ENCODE data around the gene ASIC2. TPM values are rescaled to one million over a fixed set of nuclear protein-coding genes. Genes with fewer than 3 reads are reported as not detected.

The ASIC2 gene
- total RNA-seq, 2 experiments from 2014 or later: not detected

- DNase-seq: no peak
- ChIA-PET POLR2A (no interaction called here), CTCF (no interaction called here)
- Mint-ChIP-seq H3K27me3 (no peaks in the 10 kb centered on the region), H3K27ac (no peak overlapping the region), H3K4me3 (no peak overlapping the region), H3K9me3 (no peaks in the 10 kb centered on the region), H3K36me3 (ENCODE audit: low read depth) (no peaks in the 10 kb centered on the region), H3K4me1 (no peaks in the 10 kb centered on the region)
These were observed 65.2 kb downstream of the ASIC2 start for GRCh38 chr17:33227911-33228310.

DNA sequence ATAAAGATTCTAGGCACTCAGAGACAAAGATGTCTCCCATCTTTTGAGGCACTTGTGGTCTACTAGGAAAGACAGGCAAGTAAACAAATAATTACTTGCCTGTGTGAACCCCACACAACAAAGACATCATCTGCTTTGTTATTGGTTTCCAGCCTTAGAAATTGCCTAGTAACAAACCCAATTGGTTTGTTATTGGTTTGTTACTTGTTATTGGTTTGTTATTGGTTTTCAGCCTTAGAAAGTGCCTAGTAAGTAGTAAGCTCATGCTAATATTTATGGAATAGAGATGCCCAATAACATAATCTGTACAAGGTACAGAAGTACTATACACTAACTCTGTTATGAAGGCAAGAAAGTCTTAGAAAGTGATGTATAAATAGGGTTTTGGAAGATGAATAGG lies 67.1 kb downstream of the ASIC2 start:
- DNase-seq: no peak
- Mint-ChIP-seq H3K36me3 (ENCODE audit: low read depth) (no peaks in the 10 kb centered on the region), H3K4me3 (no peak overlapping the region), H3K27ac (no peak overlapping the region), H3K9me3 (no peaks in the 10 kb centered on the region), H3K4me1 (no peaks in the 10 kb centered on the region), H3K27me3 (peaks cover 5% of the 10 kb centered on the region)
- CTCF ChIA-PET: no interaction called here
- POLR2A ChIA-PET: no interaction called here

GRCh38 chr17:33225509-33225908 lies 67.6 kb downstream of the ASIC2 start:
- peaks cover 5% of the 10 kb centered on the region for H3K27me3 Mint-ChIP-seq

GRCh38 chr17:33220036-33220435 lies 73.1 kb downstream of the ASIC2 start:
- H3K27ac Mint-ChIP-seq: no peak overlapping the region
- H3K36me3 Mint-ChIP-seq (ENCODE audit: low read depth): no peaks in the 10 kb centered on the region
- peaks cover 5% of the 10 kb centered on the region for H3K27me3 Mint-ChIP-seq
- H3K4me3 Mint-ChIP-seq: no peak overlapping the region
- no peak for DNase-seq
- ChIA-PET POLR2A (no interaction called here), CTCF (no interaction called here)
- no peaks in the 10 kb centered on the region for H3K4me1 Mint-ChIP-seq
- no peaks in the 10 kb centered on the region for H3K9me3 Mint-ChIP-seq

More at GRCh38 chr17:33225509-33225908, 67.6 kb downstream of the ASIC2 start:
- Mint-ChIP-seq H3K27ac (no peak overlapping the region), H3K4me1 (no peaks in the 10 kb centered on the region), H3K4me3 (no peak overlapping the region), H3K36me3 (ENCODE audit: low read depth) (no peaks in the 10 kb centered on the region), H3K9me3 (no peaks in the 10 kb centered on the region)
- POLR2A ChIA-PET: no interaction called here
- no peak for DNase-seq
- CTCF ChIA-PET: no interaction called here

DNA sequence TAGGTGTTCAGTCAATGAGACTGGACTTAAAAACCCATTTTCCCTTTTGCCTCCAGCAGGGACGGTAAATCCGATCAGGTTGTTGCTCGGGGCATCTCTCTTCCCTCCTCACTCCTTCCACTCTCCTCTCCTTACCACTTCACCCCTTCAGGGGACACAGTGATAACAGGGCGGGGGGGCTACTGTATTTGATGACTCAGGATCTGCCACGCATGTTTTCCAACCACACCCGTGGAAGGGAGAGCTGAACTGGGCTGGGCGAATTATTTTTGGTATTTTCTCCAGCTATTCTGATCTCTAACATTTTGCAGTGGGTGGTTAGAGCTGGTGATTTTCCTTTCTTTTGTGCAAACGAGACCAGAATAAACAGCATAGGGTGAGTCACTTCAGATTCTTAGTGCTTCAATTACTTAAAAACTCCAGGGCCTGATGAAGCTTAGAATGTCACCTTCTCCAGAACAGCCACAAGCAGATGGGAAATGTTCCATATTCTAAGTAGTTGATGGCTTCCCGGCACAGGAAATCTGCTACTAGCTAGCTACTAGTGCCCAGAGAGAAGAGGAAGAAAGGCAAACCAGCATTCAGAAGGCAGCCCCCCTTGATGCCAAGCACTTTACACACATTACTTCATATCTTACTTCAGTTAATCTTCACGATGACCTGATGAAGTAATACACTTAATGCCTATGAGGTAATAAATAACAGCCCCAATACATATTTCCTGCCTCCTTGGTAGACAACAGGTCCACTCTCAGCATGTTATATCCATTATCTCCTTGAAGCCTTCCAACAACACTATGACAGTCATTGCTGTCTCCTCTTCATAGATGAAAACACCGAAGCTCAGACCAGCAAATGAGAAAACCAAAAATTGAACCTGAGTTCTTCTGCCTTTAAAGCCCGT lies 74.1 kb downstream of the ASIC2 start:
- no peaks in the 10 kb centered on the region for H3K4me1 Mint-ChIP-seq
- H3K27me3 Mint-ChIP-seq: peaks cover 5% of the 10 kb centered on the region
- CTCF ChIA-PET: no interaction called here
- H3K9me3 Mint-ChIP-seq: no peaks in the 10 kb centered on the region
- no peak overlapping the region for H3K4me3 Mint-ChIP-seq
- no peaks in the 10 kb centered on the region for H3K36me3 Mint-ChIP-seq (ENCODE audit: low read depth)
- POLR2A ChIA-PET: no interaction called here
- no peak overlapping the region for H3K27ac Mint-ChIP-seq
- DNase-seq: no peak

DNA sequence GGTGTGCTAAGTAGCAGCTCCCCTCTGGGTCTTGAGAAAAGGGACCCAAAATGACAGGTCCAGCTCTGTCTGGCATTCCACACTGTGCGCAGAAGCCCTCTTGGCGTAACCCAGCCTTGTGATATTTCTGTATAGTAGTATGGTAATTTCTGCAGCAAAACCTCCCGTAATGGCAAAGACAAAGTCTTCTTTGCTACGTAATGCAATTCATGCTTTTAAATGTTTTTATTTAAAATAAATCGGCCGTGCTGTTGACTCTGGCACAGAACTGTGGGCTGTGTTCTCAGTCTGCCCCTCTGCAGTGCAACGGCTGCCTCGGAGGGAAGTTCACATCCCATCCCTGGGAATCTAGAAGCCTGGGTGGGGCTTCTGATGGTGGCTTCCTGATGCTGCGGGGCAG lies 75.2 kb downstream of the ASIC2 start:
- CTCF ChIA-PET: no interaction called here
- H3K4me3 Mint-ChIP-seq: no peak overlapping the region
- DNase-seq: no peak
- H3K27ac Mint-ChIP-seq: no peak overlapping the region
- no peaks in the 10 kb centered on the region for H3K36me3 Mint-ChIP-seq (ENCODE audit: low read depth)
- POLR2A ChIA-PET: no interaction called here
- no peaks in the 10 kb centered on the region for H3K9me3 Mint-ChIP-seq
- H3K27me3 Mint-ChIP-seq: peaks cover 5% of the 10 kb centered on the region
- no peaks in the 10 kb centered on the region for H3K4me1 Mint-ChIP-seq

DNA sequence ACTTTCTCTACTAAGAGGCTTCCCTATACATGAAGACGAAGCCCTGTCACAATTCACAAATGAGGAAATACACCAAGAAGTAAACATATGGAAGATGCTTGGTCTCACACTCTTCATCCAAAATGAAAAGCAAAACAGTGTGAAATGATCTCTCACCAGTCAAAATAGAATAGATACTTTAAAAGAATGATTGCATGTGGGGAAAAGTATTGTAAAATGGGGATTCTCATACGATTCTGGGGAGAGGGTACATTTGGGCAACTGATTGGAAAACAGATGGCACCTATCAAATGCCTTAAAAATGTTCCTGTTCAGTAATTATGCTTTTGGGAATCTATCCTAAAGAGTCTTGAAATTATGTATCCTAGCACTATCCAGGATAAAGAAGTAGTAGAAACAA lies 78.1 kb downstream of the ASIC2 start:
- no peaks in the 10 kb centered on the region for H3K4me1 Mint-ChIP-seq
- no peaks in the 10 kb centered on the region for H3K27me3 Mint-ChIP-seq
- CTCF ChIA-PET: no interaction called here
- H3K9me3 Mint-ChIP-seq: no peaks in the 10 kb centered on the region
- POLR2A ChIA-PET: interaction anchor here (0.5 kb wide), 1 partner anchor 33 kb away, joined by 3 read pairs; no protein-coding TSS in a partner anchor
- H3K27ac Mint-ChIP-seq: no peak overlapping the region
- no peak overlapping the region for H3K4me3 Mint-ChIP-seq
- no peak for DNase-seq
- H3K36me3 Mint-ChIP-seq (ENCODE audit: low read depth): no peaks in the 10 kb centered on the region

DNA sequence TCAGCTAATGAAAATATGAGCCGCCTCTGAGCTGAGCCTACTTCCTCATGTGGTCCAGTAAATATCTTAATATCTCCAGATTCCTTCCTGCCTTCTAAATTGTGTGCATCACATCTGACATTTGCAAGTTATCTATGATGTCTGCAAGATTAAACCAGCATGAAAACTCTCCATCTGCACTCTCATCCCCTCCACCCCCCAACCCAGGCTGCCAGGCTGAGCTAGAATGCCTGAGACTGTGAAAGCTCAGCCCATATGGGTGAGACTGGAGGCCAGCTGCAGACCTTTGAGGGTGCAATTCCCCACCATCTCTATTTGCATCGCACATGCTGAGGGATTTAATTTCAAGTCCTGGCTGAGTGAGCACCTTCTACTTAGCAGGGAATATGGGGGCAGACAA lies 82.8 kb downstream of the ASIC2 start:
- no peaks in the 10 kb centered on the region for H3K4me1 Mint-ChIP-seq
- H3K4me3 Mint-ChIP-seq: no peak overlapping the region
- POLR2A ChIA-PET: no interaction called here
- H3K36me3 Mint-ChIP-seq (ENCODE audit: low read depth): no peaks in the 10 kb centered on the region
- H3K27ac Mint-ChIP-seq: no peak overlapping the region
- CTCF ChIA-PET: interaction anchor here (0.5 kb wide), 1 partner anchor 1789 kb away, joined by 4 read pairs; no protein-coding TSS in a partner anchor
- peaks cover 3% of the 10 kb centered on the region for H3K27me3 Mint-ChIP-seq
- DNase-seq: no peak
- H3K9me3 Mint-ChIP-seq: no peaks in the 10 kb centered on the region

DNA sequence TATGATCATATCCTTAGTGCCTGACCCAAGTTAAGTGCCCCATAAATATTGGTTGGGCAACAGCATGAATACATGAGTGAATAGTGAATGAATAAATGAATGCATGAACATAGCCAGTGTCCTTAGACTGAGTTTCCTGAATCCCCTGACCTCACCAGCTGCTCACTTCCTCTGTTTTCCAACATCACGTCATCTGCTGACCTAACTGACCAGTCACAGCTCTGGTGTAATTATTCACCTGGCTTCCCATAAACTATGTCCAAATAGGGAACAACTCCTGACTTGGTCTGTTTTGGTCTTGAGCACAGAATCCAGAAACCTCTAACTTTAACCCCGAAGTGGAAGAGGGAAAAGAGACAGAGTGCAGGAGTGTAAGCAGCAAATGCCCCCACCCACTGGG lies 83.4 kb downstream of the ASIC2 start:
- H3K27ac Mint-ChIP-seq: no peak overlapping the region
- H3K27me3 Mint-ChIP-seq: peaks cover 3% of the 10 kb centered on the region
- no peak for DNase-seq
- H3K9me3 Mint-ChIP-seq: no peaks in the 10 kb centered on the region
- H3K4me1 Mint-ChIP-seq: no peaks in the 10 kb centered on the region
- ChIA-PET POLR2A (no interaction called here), CTCF (no interaction called here)
- no peak overlapping the region for H3K4me3 Mint-ChIP-seq
- no peaks in the 10 kb centered on the region for H3K36me3 Mint-ChIP-seq (ENCODE audit: low read depth)

DNA sequence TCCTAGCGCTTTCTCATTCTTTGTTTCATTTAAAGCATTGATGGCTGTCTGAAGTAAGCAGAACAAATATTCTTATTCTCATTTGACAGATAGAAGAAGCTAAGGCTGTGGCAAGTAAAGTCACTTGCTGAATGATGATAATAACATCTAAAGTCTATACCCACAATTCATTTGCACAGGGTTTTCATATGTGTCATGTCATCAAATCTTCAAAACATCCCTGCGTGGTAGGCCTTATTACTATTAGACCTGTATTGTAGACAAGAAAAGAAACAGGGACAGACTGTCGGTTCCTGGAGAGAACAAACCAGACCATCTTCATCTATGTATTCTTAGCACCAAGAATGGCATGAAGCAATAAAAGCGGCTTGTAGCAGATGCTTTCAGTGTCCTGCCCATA lies 85.9 kb downstream of the ASIC2 start:
- Mint-ChIP-seq H3K27me3 (peaks cover 3% of the 10 kb centered on the region), H3K4me1 (no peaks in the 10 kb centered on the region), H3K27ac (no peak overlapping the region), H3K36me3 (ENCODE audit: low read depth) (no peaks in the 10 kb centered on the region), H3K4me3 (no peak overlapping the region), H3K9me3 (no peaks in the 10 kb centered on the region)
- POLR2A ChIA-PET: no interaction called here
- no peak for DNase-seq
- CTCF ChIA-PET: no interaction called here

- DNase-seq: no peak
- no peak overlapping the region for H3K4me3 Mint-ChIP-seq
- H3K36me3 Mint-ChIP-seq (ENCODE audit: low read depth): no peaks in the 10 kb centered on the region
These were observed 87.5 kb downstream of the ASIC2 start for GRCh38 chr17:33205552-33205951.

DNA sequence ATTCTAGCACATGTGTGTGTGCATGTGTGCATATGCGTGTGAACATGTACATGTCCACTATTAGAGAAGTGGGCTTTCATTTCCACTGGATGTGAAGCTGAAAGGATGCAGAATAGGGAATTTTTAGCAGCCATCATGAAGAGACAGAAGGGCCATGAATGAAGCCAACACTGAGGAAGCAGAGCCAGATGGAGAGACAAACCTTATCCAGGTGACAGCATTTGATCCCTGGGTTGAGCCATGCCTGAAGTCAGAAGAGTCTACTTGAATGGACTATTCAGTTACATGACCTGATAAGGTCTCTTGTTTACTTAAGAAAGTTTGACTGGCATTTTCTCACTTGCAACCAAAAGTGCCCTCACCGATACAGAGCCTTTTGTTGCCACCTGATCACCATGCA lies 88.4 kb downstream of the ASIC2 start:
- no peak overlapping the region for H3K4me3 Mint-ChIP-seq

More at GRCh38 chr17:33205552-33205951, 87.5 kb downstream of the ASIC2 start:
- no peak overlapping the region for H3K27ac Mint-ChIP-seq
- ChIA-PET POLR2A (no interaction called here), CTCF (no interaction called here)
- H3K27me3 Mint-ChIP-seq: peaks cover 3% of the 10 kb centered on the region
- H3K9me3 Mint-ChIP-seq: no peaks in the 10 kb centered on the region
- H3K4me1 Mint-ChIP-seq: no peaks in the 10 kb centered on the region

GRCh38 chr17:33204156-33204555 lies 88.9 kb downstream of the ASIC2 start:
- ChIA-PET CTCF (no interaction called here), POLR2A (no interaction called here)
- H3K4me1 Mint-ChIP-seq: no peaks in the 10 kb centered on the region
- no peak overlapping the region for H3K27ac Mint-ChIP-seq
- no peak for DNase-seq
- no peaks in the 10 kb centered on the region for H3K9me3 Mint-ChIP-seq
- no peak overlapping the region for H3K4me3 Mint-ChIP-seq
- H3K36me3 Mint-ChIP-seq (ENCODE audit: low read depth): no peaks in the 10 kb centered on the region
- peaks cover 3% of the 10 kb centered on the region for H3K27me3 Mint-ChIP-seq

More for the DNA sequence above, 88.4 kb downstream of the ASIC2 start:
- Mint-ChIP-seq H3K27ac (no peak overlapping the region), H3K4me1 (no peaks in the 10 kb centered on the region), H3K36me3 (ENCODE audit: low read depth) (no peaks in the 10 kb centered on the region), H3K9me3 (no peaks in the 10 kb centered on the region), H3K27me3 (peaks cover 3% of the 10 kb centered on the region)
- ChIA-PET POLR2A (no interaction called here), CTCF (no interaction called here)
- DNase-seq: no peak
